Measurements from ENCODE around the gene RNF41.
A peak's percentile ranks its signal among the peaks of the same experiment; 100 is the strongest.

RNF41 gene

DNA sequence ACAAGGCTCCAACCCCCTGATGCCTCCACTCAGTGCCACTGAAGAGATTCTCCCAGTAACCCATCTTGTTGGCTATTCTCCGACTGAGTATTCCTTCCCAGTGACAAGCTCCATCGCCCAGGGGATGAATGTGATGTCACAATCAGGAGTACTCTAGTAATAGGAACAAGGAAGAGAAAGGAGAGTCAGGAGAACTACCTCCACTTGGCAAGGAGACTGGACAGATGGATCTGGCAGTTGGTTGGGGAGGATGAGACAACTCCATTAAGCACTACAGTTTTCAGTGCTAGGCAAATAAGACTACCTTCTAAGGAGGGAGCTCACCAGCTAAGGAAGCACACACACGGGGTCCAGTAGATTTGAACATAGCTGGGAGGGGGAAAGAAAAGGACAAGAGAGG, 5.3 kb downstream of the RNF41 start:
- TF ChIP-seq CTCF (IDR thresholded peaks at IDR 0.05; ENCODE audit: borderline replicate concordance, insufficient read depth, low read depth, low read length): no peak
- no peak overlapping the region for H3K4me3 ChIP-seq (ENCODE audit: low read depth, low read length)

DNA sequence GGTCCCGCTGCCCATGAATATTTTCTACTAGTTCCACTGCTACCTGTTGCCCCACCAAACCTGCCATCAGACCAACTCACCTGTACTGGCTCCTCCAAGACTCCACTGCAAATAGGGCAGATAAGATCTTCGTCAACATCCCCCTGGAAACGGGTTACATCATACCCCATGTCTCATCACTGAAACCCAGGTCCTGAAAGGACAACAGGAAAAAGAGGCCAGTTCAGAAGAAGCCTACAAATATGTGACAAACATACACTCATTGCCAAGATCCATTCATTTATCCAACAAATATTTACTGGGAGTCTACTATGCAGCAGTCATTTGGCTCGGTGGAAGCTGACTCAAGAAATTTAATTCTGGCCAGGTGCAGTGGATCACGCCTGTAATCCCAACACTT, 7.8 kb downstream of the RNF41 start:
- no peak for TF ChIP-seq CTCF (IDR thresholded peaks at IDR 0.05; ENCODE audit: borderline replicate concordance, insufficient read depth, low read depth, low read length)
- H3K4me3 ChIP-seq (ENCODE audit: low read depth, low read length): no peak overlapping the region

DNA sequence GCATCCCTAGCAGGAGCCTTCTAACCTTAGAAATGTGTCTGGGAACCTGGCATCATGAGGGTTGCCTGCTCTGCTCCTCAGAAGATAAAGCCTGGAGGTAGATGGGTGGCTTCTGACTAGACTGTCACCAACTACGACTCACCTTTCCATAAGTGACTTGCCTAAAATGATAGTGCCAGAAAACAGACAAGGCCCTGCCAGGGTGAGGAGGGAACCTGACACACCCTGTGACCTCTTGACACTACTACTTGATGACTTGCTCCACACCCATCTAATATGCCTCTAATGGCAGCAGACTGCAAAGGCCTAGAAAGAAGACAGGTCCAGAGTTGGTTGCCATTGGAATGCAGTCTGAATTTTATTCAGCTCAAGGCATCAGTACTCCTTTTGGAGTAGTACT, 9.4 kb downstream of the RNF41 start:
- no peak for TF ChIP-seq CTCF (IDR thresholded peaks at IDR 0.05; ENCODE audit: borderline replicate concordance, insufficient read depth, low read depth, low read length)
- H3K4me3 ChIP-seq (ENCODE audit: low read depth, low read length): no peak overlapping the region

DNA sequence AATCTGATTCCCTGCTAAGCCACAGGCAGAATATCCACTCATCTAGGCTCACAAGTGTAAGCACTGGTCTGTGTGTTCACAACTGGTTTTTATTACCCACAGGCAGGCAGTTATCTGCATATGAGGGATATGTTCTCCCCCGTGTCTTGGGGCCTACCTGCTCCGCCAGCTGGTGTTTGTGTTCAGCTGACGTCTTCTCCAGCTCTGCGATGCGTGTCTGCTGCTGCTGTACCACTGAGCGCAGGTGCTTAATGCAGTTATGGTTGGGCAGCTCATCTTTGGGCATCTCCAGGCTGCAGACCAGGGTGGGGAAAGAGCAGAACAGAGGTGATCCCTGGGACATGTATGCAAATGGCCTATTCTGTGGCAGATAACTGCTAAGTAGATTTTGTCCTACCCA, 13.7 kb downstream of the RNF41 start:
- no peak for TF ChIP-seq CTCF (IDR thresholded peaks at IDR 0.05; ENCODE audit: borderline replicate concordance, insufficient read depth, low read depth, low read length)
- no peak overlapping the region for H3K4me3 ChIP-seq (ENCODE audit: low read depth, low read length)

DNA sequence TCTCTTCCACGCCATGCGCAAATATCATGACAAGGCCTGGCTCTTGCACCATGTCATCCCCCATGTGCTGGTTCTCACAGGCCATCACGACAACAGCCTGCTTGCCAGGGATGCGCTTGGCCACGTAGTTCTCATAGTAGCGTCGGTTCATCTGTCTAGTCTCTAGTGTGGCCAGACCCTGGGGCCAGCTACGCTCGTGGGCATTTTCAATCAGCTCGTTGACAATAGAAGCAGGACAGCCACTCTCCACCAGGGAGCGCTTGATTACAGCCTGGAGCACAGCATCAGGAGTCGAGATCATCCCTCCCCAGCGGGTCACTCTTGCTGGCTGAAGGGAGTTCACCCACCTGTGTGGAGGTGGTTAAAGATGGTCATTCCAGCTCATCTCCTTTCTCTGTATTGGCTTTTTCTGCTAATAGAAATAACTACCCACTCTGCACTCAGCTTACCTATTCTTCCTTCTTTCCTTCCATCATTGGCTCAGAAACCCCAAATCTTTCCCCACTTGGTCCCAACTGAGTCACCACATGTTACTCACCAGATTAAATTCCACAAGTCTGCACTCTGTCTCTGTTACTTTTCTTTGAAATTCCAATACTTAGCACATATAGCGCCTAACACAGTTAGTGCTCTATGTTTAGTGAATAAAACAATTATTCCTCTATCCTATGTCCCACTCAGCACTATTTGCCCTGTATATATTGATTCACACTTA, 15.1 kb downstream of the RNF41 start:
- TF ChIP-seq CTCF (IDR thresholded peaks at IDR 0.05; ENCODE audit: borderline replicate concordance, insufficient read depth, low read depth, low read length): peak; percentile 53
- no peak overlapping the region for H3K4me3 ChIP-seq (ENCODE audit: low read depth, low read length)

- H3K4me3 ChIP-seq (ENCODE audit: low read depth, low read length): no peak overlapping the region
- no peak for TF ChIP-seq CTCF (IDR thresholded peaks at IDR 0.05; ENCODE audit: borderline replicate concordance, insufficient read depth, low read depth, low read length)
Observed at GRCh38 chr12:56205445-56205844, 16.3 kb downstream of the RNF41 start.

- TF ChIP-seq CTCF (IDR thresholded peaks at IDR 0.05; ENCODE audit: borderline replicate concordance, insufficient read depth, low read depth, low read length): no peak
- H3K4me3 ChIP-seq (ENCODE audit: low read depth, low read length): no peak overlapping the region
Observed at GRCh38 chr12:56204275-56204674, 17.4 kb downstream of the RNF41 start.

Measured in GM12875 (cell line).